ENCODE data around the gene TSPAN18.

- TF ChIP-seq CTCF (conservative IDR thresholded peaks at IDR 0.05; ENCODE audit: low read length), result no peak
- no peak for TF ChIP-seq EZH2phosphoT487 (IDR thresholded peaks at IDR 0.05; ENCODE audit: borderline replicate concordance, low read depth, low read length)
These were observed 141.3 kb downstream of the TSPAN18 start for GRCh38 chr11:44868021-44868420.
